CD14-positive monocyte (primary cell): ENCODE data around the gene EVC. TPM values are rescaled to one million over a fixed set of nuclear protein-coding genes. Genes with fewer than 3 reads are reported as not detected.

Experiments
- DNase-seq, 3 donors: peaks; one replicate each; pipeline ENCODE4 v3.0.0-alpha.2; 2011 to 2022
- H2AFZ ChIP-seq: 2 replicates; pipeline ENCODE4 v1.6.0; 2012; ENCODE audit warnings: mild to moderate bottlenecking, low read depth, low read length, inconsistent platforms; ENCODE audit not compliant: insufficient read depth, poor library complexity, severe bottlenecking
- H3K27ac ChIP-seq, 2 donors: 1 replicate in 1 of 2; 2 replicates in 1 of 2; pipeline ENCODE4 v1.5.1; 2012 to 2013; ENCODE audit warnings: low read length in 2 of 2, control low read depth in 1 of 2, inconsistent platforms in 1 of 2, low read depth in 1 of 2, mild to moderate bottlenecking in 1 of 2
- H3K27me3 ChIP-seq, 2 donors: one replicate each; pipeline versions ENCODE4 v1.6.0 to v1.6.1; 2011 to 2013; ENCODE audit warnings: low read length in 2 of 2; ENCODE audit not compliant: control insufficient read depth in 2 of 2, insufficient read depth in 2 of 2
- H3K36me3 ChIP-seq, 2 donors: replicated peaks in 1 of 2; 1 replicate in 1 of 2; 2 replicates in 1 of 2; pipeline versions ENCODE4 v1.5.1 to v1.6.1; 2012 to 2013; ENCODE audit warnings: low read length in 2 of 2, control low read depth in 1 of 2, inconsistent platforms in 1 of 2, mild to moderate bottlenecking in 1 of 2; ENCODE audit not compliant: insufficient read depth in 2 of 2, control insufficient read depth in 1 of 2
- H3K4me1 ChIP-seq, 2 donors: 1 replicate in 1 of 2; 2 replicates in 1 of 2; pipeline versions ENCODE4 v1.5.1 to v1.6.1; 2012 to 2013; ENCODE audit warnings: low read length in 2 of 2, control low read depth in 1 of 2, inconsistent platforms in 1 of 2, mild to moderate bottlenecking in 1 of 2, moderate library complexity in 1 of 2; ENCODE audit not compliant: insufficient read depth in 2 of 2, control insufficient read depth in 1 of 2
- H3K4me2 ChIP-seq: replicated peaks from 2 replicates; pipeline ENCODE3; 2012; ENCODE audit warnings: low read length, moderate library complexity, mild to moderate bottlenecking; ENCODE audit not compliant: poor library complexity, severe bottlenecking; ENCODE audit errors: extremely low read depth
- H3K4me3 ChIP-seq, 3 experiments: fragments of 200-600 bp in 1 of 3; sonication (generic) in 1 of 3; replicated peaks in 1 of 3; 1 replicate in 2 of 3; 2 replicates in 1 of 3; pipeline ENCODE4 v1.5.1; 2011 to 2013; ENCODE audit warnings: low read length in 3 of 3, mild to moderate bottlenecking in 3 of 3, control low read depth in 2 of 3, low read depth in 2 of 3, inconsistent platforms in 1 of 3, moderate library complexity in 1 of 3
- H3K79me2 ChIP-seq: 2 replicates; pipeline ENCODE4 v1.6.0; 2012; ENCODE audit warnings: mild to moderate bottlenecking, control low read depth, inconsistent platforms, low read length, moderate library complexity; ENCODE audit not compliant: insufficient read depth
- H3K9ac ChIP-seq: 2 replicates; pipeline ENCODE4 v1.6.0; 2017; ENCODE audit warnings: low read length, mild to moderate bottlenecking; ENCODE audit not compliant: insufficient read depth, poor library complexity, severe bottlenecking
- H3K9me3 ChIP-seq, 2 donors: replicated peaks in 1 of 2; 1 replicate in 1 of 2; 2 replicates in 1 of 2; pipeline versions ENCODE4 v1.5.1 to v1.6.1; 2012 to 2013; ENCODE audit warnings: low read length in 2 of 2, control low read depth in 1 of 2; ENCODE audit not compliant: control insufficient read depth in 1 of 2, insufficient read depth in 1 of 2
- H4K20me1 ChIP-seq: 2 replicates; pipeline ENCODE4 v1.6.0; 2012; ENCODE audit warnings: mild to moderate bottlenecking, low read length, control low read depth, moderate library complexity; ENCODE audit not compliant: insufficient read depth
- H3K27ac Mint-ChIP-seq, 7 donors: one replicate each; pipeline ENCODE4 v1.8.0; 2020; ENCODE audit warnings: mild to moderate bottlenecking in 7 of 7, mixed read lengths in 7 of 7, moderate library complexity in 6 of 7, inconsistent platforms in 2 of 7
- H3K27me3 Mint-ChIP-seq, 3 donors: one replicate each; pipeline ENCODE4 v1.8.0; 2021 to 2022; ENCODE audit warnings: low read depth in 3 of 3, mild to moderate bottlenecking in 3 of 3, mixed read lengths in 3 of 3, moderate library complexity in 3 of 3, inconsistent platforms in 1 of 3
- H3K36me3 Mint-ChIP-seq, 2 donors: one replicate each; pipeline ENCODE4 v1.8.0; 2020; ENCODE audit warnings: mixed read lengths in 2 of 2, inconsistent platforms in 1 of 2, mild to moderate bottlenecking in 1 of 2
- H3K4me1 Mint-ChIP-seq: one replicate; pipeline ENCODE4 v1.8.0; 2020; ENCODE audit warnings: mild to moderate bottlenecking, mixed read lengths
- H3K4me3 Mint-ChIP-seq, 2 donors: one replicate each; pipeline ENCODE4 v1.8.0; 2020; ENCODE audit warnings: mild to moderate bottlenecking in 2 of 2, mixed read lengths in 2 of 2, moderate library complexity in 1 of 2
- H3K9me3 Mint-ChIP-seq, 7 donors: one replicate each; pipeline ENCODE4 v1.8.0; 2020 to 2022; ENCODE audit warnings: mixed read lengths in 7 of 7, mild to moderate bottlenecking in 6 of 7, moderate library complexity in 6 of 7, inconsistent platforms in 2 of 7
- WGBS: methylation state at CpG from one replicate; pipeline ENCODE4 v1.1.5; 2013; ENCODE audit warnings: missing lambda C conversion rate; ENCODE audit not compliant: insufficient coverage; 5-methylcytosine and 5-hydroxymethylcytosine counted together
- intact Hi-C, 2 donors: fragments of 100-400 bp; cut with micrococcal nuclease; formaldehyde crosslinking; loops; one replicate each; pipeline versions ENCODE4 v1.15.0 to v1.15.1; 2023
- polyA minus RNA-seq: library from RNA; depleted of rRNA, polyadenylated mRNA; stranded (reverse); fragments of >200 nt; gene quantifications from 2 replicates; pipeline ENCODE4 v1.2.3, GENCODE V29; 2012
- polyA plus RNA-seq, 3 donors: library from polyadenylated mRNA; depleted of rRNA in 1 of 3; unstranded in 2 of 3; stranded (reverse) in 1 of 3; fragments of 300-500 nt in 2 of 3; fragments of >200 nt in 1 of 3; fragmentation: Illumina TruSeq in 2 of 3; gene quantifications; 1 replicate in 2 of 3; 2 replicates in 1 of 3; pipeline ENCODE4 v1.2.3, GENCODE V29; 2012 to 2021
- total RNA-seq, 12 experiments: library from RNA in 1 of 12; stranded (reverse) in 1 of 12; fragments of 120-200 nt in 1 of 12; gene quantifications; one replicate each; pipeline ENCODE4 v1.2.4 and lab custom pipeline; 2013 to 2026; ENCODE audit warnings: mixed read lengths in 6 of 12, inconsistent platforms in 1 of 12
- TF ChIP-seq, protein P1 (sequence below): fragments of 200-600 bp; IDR thresholded peaks from one replicate; pipeline ENCODE4 v1.8.0; 2022; ENCODE audit warnings: antibody characterized with exemption, mild to moderate bottlenecking

The EVC gene
- 0.60 TPM for total RNA-seq (2013)
- polyA plus RNA-seq = under 1 TPM in 1 of 3 donors, not detected in 2; 0.36 TPM
- 0.83 and 0.96 TPM in 2 replicates for polyA minus RNA-seq
- total RNA-seq (lab: John Stamatoyannopoulos, UW) = 0.23 to 7.8 (median 1.4) reads per million in 11 experiments

GRCh38 chr4:5710961-5711478, at the start of gene EVC:
EVC (plus strand) TSS chr4:5711201; CDS start chr4:5711381, 180 bp downstream.
- no peaks in the 10 kb centered on the region for H3K79me2 ChIP-seq
- Mint-ChIP-seq H3K4me1 (peaks cover 22% of the 10 kb centered on the region), H3K9me3 (peaks cover 0 to 31% (median 17%) of the 10 kb centered on the region in 7 donors), H3K36me3 (peaks cover 0 to 2% of the 10 kb centered on the region in 2 donors), H3K4me3 (peak within 1 kb of the TSS; percentile 68 to 92), H3K27ac (no peak within 1 kb of the TSS), H3K27me3 (peaks cover 46 to 75% (median 57%) of the 10 kb centered on the region in 3 donors)
- intact Hi-C loops = no loop called here
- peaks cover 13 to 29% of the 10 kb centered on the region in 2 donors for H3K4me1 ChIP-seq
- WGBS = under 1% methylated on average over 46 of the region's 49 CpGs
- TF ChIP-seq, protein P1, sequence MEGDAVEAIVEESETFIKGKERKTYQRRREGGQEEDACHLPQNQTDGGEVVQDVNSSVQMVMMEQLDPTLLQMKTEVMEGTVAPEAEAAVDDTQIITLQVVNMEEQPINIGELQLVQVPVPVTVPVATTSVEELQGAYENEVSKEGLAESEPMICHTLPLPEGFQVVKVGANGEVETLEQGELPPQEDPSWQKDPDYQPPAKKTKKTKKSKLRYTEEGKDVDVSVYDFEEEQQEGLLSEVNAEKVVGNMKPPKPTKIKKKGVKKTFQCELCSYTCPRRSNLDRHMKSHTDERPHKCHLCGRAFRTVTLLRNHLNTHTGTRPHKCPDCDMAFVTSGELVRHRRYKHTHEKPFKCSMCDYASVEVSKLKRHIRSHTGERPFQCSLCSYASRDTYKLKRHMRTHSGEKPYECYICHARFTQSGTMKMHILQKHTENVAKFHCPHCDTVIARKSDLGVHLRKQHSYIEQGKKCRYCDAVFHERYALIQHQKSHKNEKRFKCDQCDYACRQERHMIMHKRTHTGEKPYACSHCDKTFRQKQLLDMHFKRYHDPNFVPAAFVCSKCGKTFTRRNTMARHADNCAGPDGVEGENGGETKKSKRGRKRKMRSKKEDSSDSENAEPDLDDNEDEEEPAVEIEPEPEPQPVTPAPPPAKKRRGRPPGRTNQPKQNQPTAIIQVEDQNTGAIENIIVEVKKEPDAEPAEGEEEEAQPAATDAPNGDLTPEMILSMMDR = no peak
- H4K20me1 ChIP-seq = no peaks in the 10 kb centered on the region
- no peak within 1 kb of the TSS for H3K27ac ChIP-seq
- H2AFZ ChIP-seq = peak within 1 kb of the TSS; percentile 72
- H3K9me3 ChIP-seq = peaks cover 8 to 14% of the 10 kb centered on the region in 2 donors
- peak within 1 kb of the TSS; percentile 42 to 72 (median 45) for H3K4me3 ChIP-seq
- H3K36me3 ChIP-seq = no peaks in the 10 kb centered on the region
- peaks cover 26 to 54% of the 10 kb centered on the region in 2 donors for H3K27me3 ChIP-seq
- DNase-seq = no peak
- peak within 1 kb of the TSS; percentile 79 for H3K4me2 ChIP-seq
- H3K9ac ChIP-seq = peak within 1 kb of the TSS; percentile 40

DNA sequence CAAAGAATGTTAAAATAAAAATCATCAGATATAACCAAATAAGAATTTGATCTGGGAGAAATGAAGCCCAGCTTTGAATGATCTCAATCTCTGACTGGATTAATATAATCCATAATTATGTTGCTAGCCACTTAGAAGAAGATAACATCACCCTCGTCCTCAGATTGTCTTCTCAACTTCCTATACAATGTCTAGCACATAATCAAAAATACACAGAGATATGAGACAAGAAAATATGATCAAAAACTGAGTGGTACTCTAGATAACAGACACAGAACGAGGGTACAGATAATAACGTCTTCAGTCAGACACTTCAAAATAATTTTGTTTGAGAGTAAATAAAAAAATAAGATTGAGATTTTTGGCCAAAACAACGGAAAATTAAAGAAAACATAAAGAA, 49.8 kb upstream of the EVC start:
- no peaks in the 10 kb centered on the region for H3K36me3 Mint-ChIP-seq
- H3K4me3 Mint-ChIP-seq = no peak overlapping the region
- Histone ChIP-seq H2AFZ (no peak overlapping the region), H3K36me3 (no peaks in the 10 kb centered on the region), H3K4me3 (no peak overlapping the region), H4K20me1 (no peaks in the 10 kb centered on the region), H3K4me1 (no peaks in the 10 kb centered on the region), H3K9me3 (peaks cover 0 to 6% of the 10 kb centered on the region in 2 donors), H3K9ac (no peak overlapping the region), H3K79me2 (no peaks in the 10 kb centered on the region), H3K4me2 (no peak overlapping the region), H3K27me3 (no peaks in the 10 kb centered on the region), H3K27ac (no peak overlapping the region)
- peaks cover 0 to 4% (median 3%) of the 10 kb centered on the region in 3 donors for H3K27me3 Mint-ChIP-seq
- intact Hi-C loops = no loop called here
- H3K4me1 Mint-ChIP-seq = no peaks in the 10 kb centered on the region
- H3K9me3 Mint-ChIP-seq = peaks cover 0 to 3% (median 2%) of the 10 kb centered on the region in 7 donors
- TF ChIP-seq, protein P1 = no peak
- DNase-seq = no peak
- no peak overlapping the region for H3K27ac Mint-ChIP-seq
- WGBS = no CpG with 5 or more reads among the region's 4 CpGs
